GM12878 (cell line): ENCODE results near the gene AIRE. TPM values are rescaled to one million over a fixed set of nuclear protein-coding genes. Genes with fewer than 3 reads are reported as not detected.

Source experiments
- ATAC-seq: fragments of 200-7000 bp; cut with Tn5 transposase; 3 replicates; pipeline ENCODE4 v1.9.1; 2020; ENCODE audit warnings: mild to moderate bottlenecking, moderate library complexity
- BruUV-seq: library from RNA; stranded (reverse); fragments of 400-500 nt; replicated peaks from 2 replicates; lab custom pipeline; 2021; lab: Mats Ljungman, UMichigan
- CTCF ChIA-PET: fragments of 300-600 bp; sonication (Branson Sonifier 250); formaldehyde crosslinking; extraction: SDS; loops from one replicate; lab custom pipeline; 2021; ENCODE audit warnings: inconsistent platforms; lab: Yijun Ruan, JAX
- POLR2A ChIA-PET: fragments of 350-600 bp; formaldehyde crosslinking; extraction: SDS; loops from one replicate; lab custom pipeline; 2021; ENCODE audit warnings: inconsistent platforms; lab: Charles Lee
- RAD21 ChIA-PET: fragments of 300-600 bp; sonication (Branson Sonifier 250); formaldehyde crosslinking; loops from one replicate; lab custom pipeline; 2023; ENCODE audit warnings: antibody characterized with exemption; ENCODE audit not compliant: unreplicated experiment; lab: Charles Lee
- SMC1A ChIA-PET: fragments of 300-600 bp; sonication (Branson Sonifier 250); formaldehyde crosslinking; loops from one replicate; lab custom pipeline; 2023; ENCODE audit not compliant: unreplicated experiment, uncharacterized antibody; lab: Charles Lee
- DNase-seq: peaks from one replicate; pipeline ENCODE4 v3.0.0-alpha.2; 2011; ENCODE audit warnings: low read depth, low spot score
- FAIRE-seq: peaks from 3 replicates; lab custom pipeline; 2011; peaks lifted over from hg19 to GRCh38; lab: Jason Lieb, UNC
- H2AFZ ChIP-seq: 2 replicates; pipeline ENCODE4 v1.6.0; 2011; ENCODE audit warnings: low read depth, low read length, control low read depth; ENCODE audit not compliant: control insufficient read depth
- H3K27ac ChIP-seq: 2 replicates; pipeline ENCODE4 v1.5.1; 2011; ENCODE audit warnings: control low read depth; ENCODE audit not compliant: control insufficient read depth, insufficient read depth
- H3K27me3 ChIP-seq, 2 experiments: replicated peaks in 1 of 2; 2 replicates each; pipeline versions ENCODE4 v1.6.0 to v1.6.1; 2011; ENCODE audit warnings: low read length in 1 of 2; ENCODE audit not compliant: control insufficient read depth in 2 of 2, insufficient read depth in 2 of 2
- H3K36me3 ChIP-seq, 2 experiments: 2 replicates each; pipeline ENCODE4 v1.5.1; 2011; ENCODE audit warnings: low read length in 1 of 2; ENCODE audit not compliant: control insufficient read depth in 2 of 2, insufficient read depth in 2 of 2
- H3K4me1 ChIP-seq: 2 replicates; pipeline ENCODE4 v1.6.1; 2011; ENCODE audit warnings: mild to moderate bottlenecking, low read length, moderate library complexity, mixed read lengths; ENCODE audit not compliant: control insufficient read depth, insufficient read depth
- H3K4me2 ChIP-seq: 2 replicates; pipeline ENCODE4 v1.6.0; 2011; ENCODE audit warnings: control low read depth; ENCODE audit not compliant: control insufficient read depth, insufficient read depth
- H3K4me3 ChIP-seq: fragments of 200-600 bp; sonication (generic); 2 replicates; pipeline ENCODE4 v1.5.1; 2016
- H3K79me2 ChIP-seq: 2 replicates; pipeline ENCODE4 v1.6.0; 2011; ENCODE audit warnings: low read length; ENCODE audit not compliant: control insufficient read depth, insufficient read depth
- H3K9ac ChIP-seq: 2 replicates; pipeline ENCODE4 v1.8.0; 2011; ENCODE audit warnings: low read length, control low read depth, mixed read lengths; ENCODE audit not compliant: control insufficient read depth, insufficient read depth
- H3K9me3 ChIP-seq: replicated peaks from 3 replicates; pipeline ENCODE4 v1.5.1; 2011; ENCODE audit warnings: mild to moderate bottlenecking, low read length; ENCODE audit not compliant: control insufficient read depth, insufficient read depth
- H4K20me1 ChIP-seq: 2 replicates; pipeline ENCODE4 v1.6.0; 2011; ENCODE audit not compliant: control insufficient read depth, insufficient read depth
- JUND ChIP-seq: IDR thresholded peaks from 2 replicates; pipeline ENCODE4 v1.6.1; 2012; ENCODE audit warnings: low read depth, mild to moderate bottlenecking, low read length, improper control_type of control experiment, moderate library complexity
- NFIC ChIP-seq: IDR thresholded peaks from 2 replicates; pipeline ENCODE4 v1.6.1; 2012; ENCODE audit warnings: low read depth, mild to moderate bottlenecking, inconsistent platforms, low read length, moderate library complexity
- NKRF ChIP-seq: fragments of 450-650 bp; conservative IDR thresholded peaks from 2 replicates; pipeline ENCODE4 v1.6.1; 2017; ENCODE audit warnings: mild to moderate bottlenecking, moderate library complexity
- PML ChIP-seq: IDR thresholded peaks from 2 replicates; pipeline ENCODE4 v1.6.1; 2012; ENCODE audit warnings: low read length, inconsistent platforms
- POLR2A ChIP-seq: IDR thresholded peaks from 2 replicates; pipeline ENCODE4 v1.6.1; 2011; ENCODE audit warnings: low read depth, mild to moderate bottlenecking, low read length
- RB1 ChIP-seq: fragments of 450-650 bp; formaldehyde crosslinking; IDR thresholded peaks from 2 replicates; pipeline ENCODE4 v1.6.1; 2017; ENCODE audit warnings: mild to moderate bottlenecking, borderline replicate concordance
- SMAD5 ChIP-seq: IDR thresholded peaks from 2 replicates; pipeline ENCODE4 v1.6.1; 2016; ENCODE audit warnings: antibody characterized with exemption, low read depth
- TAF1 ChIP-seq: IDR thresholded peaks from 2 replicates; pipeline ENCODE4 v1.6.1; 2011; ENCODE audit warnings: mild to moderate bottlenecking, low read depth, low read length, borderline replicate concordance
- USF1 ChIP-seq: IDR thresholded peaks from 2 replicates; pipeline ENCODE4 v1.6.1; 2011; ENCODE audit warnings: borderline replicate concordance, low read depth, mild to moderate bottlenecking, moderate library complexity, mixed read lengths, low read length; ENCODE audit not compliant: insufficient read depth; ENCODE audit errors: extremely low read length
- YBX1 ChIP-seq: fragments of 450-650 bp; IDR thresholded peaks from 2 replicates; pipeline ENCODE4 v1.6.1; 2016; ENCODE audit warnings: antibody characterized with exemption
- WGBS: methylation state at CpG from one replicate; pipeline ENCODE4 v1.1.6; 2016; ENCODE audit warnings: low lambda C conversion rate; ENCODE audit not compliant: insufficient replicate concordance, insufficient coverage; ENCODE audit errors: missing lambda C conversion rate; 5-methylcytosine and 5-hydroxymethylcytosine counted together
- in situ Hi-C: fragments of 300-500 bp; cut with MboI; formaldehyde crosslinking; loops from 9 replicates; pipeline ENCODE4 v1.14.3; 2018; ENCODE audit warnings: mixed read lengths
- intact Hi-C: fragments of 100-400 bp; cut with micrococcal nuclease; formaldehyde crosslinking; loops from one replicate; pipeline ENCODE4 v1.14.2; 2022; ENCODE audit not compliant: unreplicated experiment
- polyA plus RNA-seq, 11 experiments: library from polyadenylated mRNA; depleted of rRNA in 4 of 11; unstranded in 6 of 11; stranded (reverse) in 5 of 11; fragments of >200 nt; fragmentation: Nextera tagmentation in 4 of 11; fragmentation: Illumina TruSeq in 1 of 11; extraction: Ambion mirVana in 4 of 11; extraction: Trizol in 1 of 11; gene quantifications; 1 replicate in 1 of 11; 2 replicates in 10 of 11; pipeline versions ENCODE4 v1.2.1 to v1.2.3, GENCODE V29; 2011 to 2016; ENCODE audit warnings: inconsistent platforms in 2 of 11, missing spikeins in 2 of 11, low read depth in 1 of 11
- total RNA-seq, 4 experiments: library from RNA; depleted of rRNA in 3 of 4; stranded (reverse); fragments of >200 nt in 3 of 4; fragmentation: Illumina TruSeq in 1 of 4; extraction: Trizol in 1 of 4; gene quantifications; 2 replicates each; pipeline versions ENCODE4 v1.2.1 to v1.2.3, GENCODE V29; 2013 to 2021

AIRE gene
- total and polyA plus RNA-seq, 10 of the 15 experiments (the other 5 are each of a cell fraction or from before 2014, with no cell fraction given): 0.05 to 0.10 TPM; not detected in 8

DNA sequence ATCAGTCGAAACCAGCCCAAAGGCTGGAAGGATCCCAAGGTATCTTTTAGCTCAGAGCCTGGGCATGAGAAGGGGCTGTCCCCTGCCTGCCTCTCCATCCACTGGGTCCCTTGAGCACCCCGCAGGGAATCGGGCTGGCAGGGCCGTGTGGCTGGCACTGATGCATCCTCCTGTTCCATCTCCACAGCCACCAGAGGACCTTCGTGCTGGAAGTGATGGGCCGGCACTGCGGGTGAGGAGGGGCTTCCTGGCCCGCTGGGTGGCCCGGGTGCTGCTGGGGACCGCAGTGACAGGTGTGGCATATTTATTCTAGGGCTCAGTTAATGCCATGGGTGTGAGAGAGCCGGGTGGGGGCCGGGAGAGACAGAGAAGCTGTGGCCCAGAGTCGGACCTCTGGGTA, 27.8 kb downstream of the AIRE start:
- WGBS: 96% methylated on average over 13 of the region's 13 CpGs
- Histone ChIP-seq H3K9me3 (no peaks in the 10 kb centered on the region), H3K27me3 (no peaks in the 10 kb centered on the region), H3K79me2 (no peaks in the 10 kb centered on the region), H3K4me3 (no peak overlapping the region), H3K4me1 (no peaks in the 10 kb centered on the region), H4K20me1 (no peaks in the 10 kb centered on the region), H3K9ac (no peak overlapping the region), H3K4me2 (no peak overlapping the region), H2AFZ (no peak overlapping the region), H3K36me3 (peaks cover 20 to 52% of the 10 kb centered on the region in 2 experiments; a peak in 3 of 4 replicates), H3K27ac (no peak overlapping the region)
- intact Hi-C loops: no loop called here
- BruUV-seq: no TSS peak
- ATAC-seq (no peak), DNase-seq (no peak), FAIRE-seq (no peak)
- CTCF ChIA-PET: no interaction called here
- no peak for TF ChIP-seq USF1
- peak; percentile 18; the same call in 1 of the 2 replicates for TF ChIP-seq POLR2A
- RAD21 ChIA-PET: no interaction called here
- POLR2A ChIA-PET: no interaction called here
- SMC1A ChIA-PET: no interaction called here
- in situ Hi-C loops: no loop called here

DNA sequence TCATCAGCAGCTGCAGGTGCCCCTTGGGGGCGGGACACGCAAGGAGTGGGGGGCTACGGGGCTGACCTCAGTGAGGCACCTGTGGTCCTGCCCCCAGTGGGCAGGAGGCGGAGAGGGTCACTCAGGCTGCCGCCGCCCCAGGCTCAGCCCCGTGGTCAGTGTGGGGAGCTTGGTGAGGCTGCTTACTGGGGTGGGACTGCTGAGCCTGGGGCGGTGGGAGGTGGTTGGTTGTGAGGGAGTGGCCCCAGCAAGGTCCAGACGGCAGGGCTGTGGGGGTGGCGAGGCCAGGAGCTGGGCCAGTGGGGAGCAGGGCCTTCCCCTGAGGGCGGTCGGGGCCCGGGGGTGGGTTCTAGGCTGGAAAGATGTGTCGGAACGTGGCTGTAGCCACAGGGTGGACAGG, 28.5 kb downstream of the AIRE start:
- Histone ChIP-seq H3K79me2 (no peaks in the 10 kb centered on the region), H3K4me1 (no peaks in the 10 kb centered on the region), H3K27ac (no peak overlapping the region), H3K9ac (no peak overlapping the region), H3K36me3 (peaks cover 20 to 52% of the 10 kb centered on the region in 2 experiments; a peak in 3 of 4 replicates), H3K4me3 (no peak overlapping the region), H3K9me3 (no peaks in the 10 kb centered on the region), H2AFZ (no peak overlapping the region), H4K20me1 (no peaks in the 10 kb centered on the region), H3K4me2 (no peak overlapping the region), H3K27me3 (no peaks in the 10 kb centered on the region)
- TF ChIP-seq JUND (no peak), RB1 (no peak), PML (no peak), NFIC (no peak), YBX1 (no peak), TAF1 (no peak), SMAD5 (no peak), NKRF (no peak)
- in situ Hi-C loops (no loop called here), intact Hi-C loops (no loop called here)
- RAD21 ChIA-PET: no interaction called here
- FAIRE-seq (no peak), DNase-seq (no peak), ATAC-seq (no peak)
- WGBS: 95% methylated on average over 14 of the region's 15 CpGs
- SMC1A ChIA-PET: no interaction called here
- POLR2A ChIA-PET: no interaction called here
- no TSS peak for BruUV-seq
- CTCF ChIA-PET: no interaction called here
